Spleen (tissue), 7 donors: ENCODE results near the gene SMIM35.

Experiments used
- CTCF ChIP-seq, 11 experiments: fragments of 200-600 bp in 7 of 11; fragments of 450-650 bp in 4 of 11; sonication (generic) in 4 of 11; IDR thresholded peaks in 8 of 11; conservative IDR thresholded peaks in 3 of 11; 1 replicate in 7 of 11; 2 replicates in 4 of 11; pipeline versions ENCODE4 v1.4.0 to v1.8.0; 2016 to 2021; ENCODE audit warnings: antibody characterized with exemption in 11 of 11, inconsistent platforms in 4 of 11, mild to moderate bottlenecking in 1 of 11
- POLR2A ChIP-seq, 3 donors: fragments of 450-650 bp; IDR thresholded peaks; one replicate each; pipeline ENCODE4 v1.5.1; 2017; ENCODE audit warnings: antibody characterized with exemption in 3 of 3, mild to moderate bottlenecking in 1 of 3
- donor health status: DM: no; HTN: no; CAD: no; lungs with moderate emphysema.
- donor health status: DM: no; HTN: no; CAD: no.
- donor health status: DM: no; HTN: no; CAD: no.

DNA sequence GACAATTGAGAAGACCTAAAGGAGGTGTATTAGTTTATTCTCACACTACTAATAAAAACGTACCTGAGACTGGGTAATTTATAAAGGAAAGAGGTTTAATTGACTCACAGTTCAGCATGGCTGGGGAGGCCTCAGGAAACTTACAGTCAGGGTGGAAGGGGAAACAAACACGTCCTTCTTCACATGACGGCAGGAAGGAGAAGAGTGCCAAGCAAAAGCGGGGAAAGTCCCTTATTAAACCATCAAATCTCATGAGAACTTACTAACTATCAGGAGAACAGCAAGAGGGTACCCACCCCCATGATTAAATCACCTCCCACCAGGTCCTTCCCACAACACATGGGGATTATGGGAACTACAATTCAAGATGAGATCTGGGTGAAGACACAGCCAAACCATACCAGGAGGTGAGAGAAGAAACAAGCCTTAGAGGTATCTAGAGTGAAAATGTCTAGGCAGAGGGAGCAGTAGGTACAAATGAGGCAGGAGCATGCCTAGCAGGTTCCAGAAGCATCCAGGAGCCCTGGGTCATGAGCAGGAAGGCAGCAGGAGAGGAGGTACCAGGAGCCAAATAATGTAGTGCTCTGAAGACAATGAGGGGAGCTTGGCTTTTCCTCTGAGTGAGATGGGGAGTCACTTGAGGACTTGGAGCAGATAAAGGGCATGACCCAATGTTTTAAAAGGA lies 69.0 kb downstream of the SMIM35 start:
- TF ChIP-seq CTCF (IDR thresholded peaks at IDR 0.05 in 8 of 11, conservative IDR thresholded peaks at IDR 0.05 in 3 of 11) (no peak), POLR2A (IDR thresholded peaks at IDR 0.05) (no peak)
